KOPT-K1 (cell line): ENCODE measurements around the gene MLYCD.

Experiments
- H3K27ac ChIP-seq: fragments of 200-600 bp; sonication (generic); 2 replicates; pipeline ENCODE4 v1.5.1; 2016; ENCODE audit warnings: antibody characterized with exemption, mild to moderate bottlenecking, low read depth, low read length; ENCODE audit not compliant: poor library complexity, severe bottlenecking
- H3K36me3 ChIP-seq: fragments of 200-600 bp; sonication (generic); 2 replicates; pipeline ENCODE4 v1.5.1; 2017; ENCODE audit warnings: antibody characterized with exemption, mild to moderate bottlenecking, low read length, moderate library complexity; ENCODE audit not compliant: insufficient read depth
- H3K9me3 ChIP-seq: fragments of 200-600 bp; sonication (generic); 2 replicates; pipeline ENCODE4 v1.5.1; 2017; ENCODE audit warnings: antibody characterized with exemption, low read length, mild to moderate bottlenecking; ENCODE audit not compliant: insufficient read depth, poor library complexity, severe bottlenecking

Gene MLYCD

GRCh38 chr16:83898463-83899271 lies at the start of gene MLYCD:
TSS of gene MLYCD (plus strand) at chr16:83899115. CDS start at chr16:83899145, 30 bp downstream.
- Histone ChIP-seq H3K9me3 (no peaks in the 10 kb centered on the region), H3K27ac (peak within 1 kb of the TSS; percentile 42), H3K36me3 (no peaks in the 10 kb centered on the region)

- H3K27ac ChIP-seq: no peak overlapping the region
- H3K9me3 ChIP-seq: no peaks in the 10 kb centered on the region
- H3K36me3 ChIP-seq: no peaks in the 10 kb centered on the region
These were observed 49.5 kb upstream of the MLYCD start for GRCh38 chr16:83849421-83849820.

- no peaks in the 10 kb centered on the region for H3K9me3 ChIP-seq
- no peak overlapping the region for H3K27ac ChIP-seq
- H3K36me3 ChIP-seq: no peaks in the 10 kb centered on the region
These were observed 48.0 kb upstream of the MLYCD start for GRCh38 chr16:83850947-83851346.

- Histone ChIP-seq H3K9me3 (no peaks in the 10 kb centered on the region), H3K36me3 (no peaks in the 10 kb centered on the region), H3K27ac (no peak overlapping the region)
These were observed 47.4 kb upstream of the MLYCD start for GRCh38 chr16:83851473-83851872.

- H3K27ac ChIP-seq: no peak overlapping the region
- no peaks in the 10 kb centered on the region for H3K9me3 ChIP-seq
- H3K36me3 ChIP-seq: no peaks in the 10 kb centered on the region
These were observed 46.1 kb upstream of the MLYCD start for GRCh38 chr16:83852774-83853173.

GRCh38 chr16:83853834-83854233 lies 45.1 kb upstream of the MLYCD start:
- no peak overlapping the region for H3K27ac ChIP-seq
- H3K9me3 ChIP-seq: no peaks in the 10 kb centered on the region
- no peaks in the 10 kb centered on the region for H3K36me3 ChIP-seq

GRCh38 chr16:83854420-83854819 lies 44.5 kb upstream of the MLYCD start:
- Histone ChIP-seq H3K9me3 (no peaks in the 10 kb centered on the region), H3K27ac (no peak overlapping the region), H3K36me3 (no peaks in the 10 kb centered on the region)

GRCh38 chr16:83856792-83857191 lies 42.1 kb upstream of the MLYCD start:
- no peak overlapping the region for H3K27ac ChIP-seq
- no peaks in the 10 kb centered on the region for H3K9me3 ChIP-seq
- no peaks in the 10 kb centered on the region for H3K36me3 ChIP-seq

- Histone ChIP-seq H3K27ac (no peak overlapping the region), H3K9me3 (peaks cover 11% of the 10 kb centered on the region), H3K36me3 (no peaks in the 10 kb centered on the region)
These were observed 39.6 kb upstream of the MLYCD start for GRCh38 chr16:83859265-83859664.

- no peaks in the 10 kb centered on the region for H3K36me3 ChIP-seq
- peaks cover 11% of the 10 kb centered on the region for H3K9me3 ChIP-seq
- H3K27ac ChIP-seq: no peak overlapping the region
These were observed 36.3 kb upstream of the MLYCD start for GRCh38 chr16:83862661-83863060.

GRCh38 chr16:83863682-83864081 lies 35.2 kb upstream of the MLYCD start:
- no peak overlapping the region for H3K27ac ChIP-seq
- no peaks in the 10 kb centered on the region for H3K36me3 ChIP-seq
- H3K9me3 ChIP-seq: peaks cover 11% of the 10 kb centered on the region

- Histone ChIP-seq H3K27ac (no peak overlapping the region), H3K36me3 (no peaks in the 10 kb centered on the region)
These were observed 28.1 kb upstream of the MLYCD start for GRCh38 chr16:83870830-83871229.

GRCh38 chr16:83878838-83879237 lies 20.1 kb upstream of the MLYCD start:
- peaks cover 3% of the 10 kb centered on the region for H3K9me3 ChIP-seq
- H3K36me3 ChIP-seq: no peaks in the 10 kb centered on the region
- H3K27ac ChIP-seq: no peak overlapping the region

More at GRCh38 chr16:83870830-83871229, 28.1 kb upstream of the MLYCD start:
- no peaks in the 10 kb centered on the region for H3K9me3 ChIP-seq

- H3K36me3 ChIP-seq: no peaks in the 10 kb centered on the region
- H3K27ac ChIP-seq: no peak overlapping the region
- no peaks in the 10 kb centered on the region for H3K9me3 ChIP-seq
These were observed 16.6 kb upstream of the MLYCD start for GRCh38 chr16:83882163-83882885.

GRCh38 chr16:83886199-83886971 lies 12.5 kb upstream of the MLYCD start:
- Histone ChIP-seq H3K9me3 (peaks cover 9% of the 10 kb centered on the region), H3K27ac (no peak overlapping the region), H3K36me3 (no peaks in the 10 kb centered on the region)
